Sciatic nerve (tissue), 2 donors: ENCODE results near the gene FNDC7. TPM values are rescaled to one million over a fixed set of nuclear protein-coding genes. Genes with fewer than 3 reads are reported as not detected.

Experiments used
- ATAC-seq: fragments of 200-7000 bp; cut with Tn5 transposase; one replicate; pipeline ENCODE4 v1.9.1; 2020; ENCODE audit warnings: mild to moderate bottlenecking, moderate library complexity
- DNase-seq: peaks from one replicate; pipeline ENCODE4 v3.0.0-alpha.2; 2020; ENCODE audit warnings: low spot score
- intact Hi-C: fragments of 100-400 bp; cut with DNase I; formaldehyde crosslinking; loops from one replicate; pipeline ENCODE4 v1.14.2; 2022
- total RNA-seq: library from RNA; stranded (reverse); fragmentation: NEBNext Ultra II Directional; extraction: Animal tissue kit (Norgen Biotek cat#: 25700); gene quantifications from one replicate; pipeline ENCODE4 v1.2.1, GENCODE V29; 2021
- donor health status: DM: no; HTN: no; CAD: no.
- donor health status: DM: no; HTN: no; CAD: no.

The FNDC7 gene
- total RNA-seq, 1 donor from 2014 or later, result not detected

- ATAC-seq (no peak), DNase-seq (no peak)
- intact Hi-C loops, result no loop called here
These were observed 15.7 kb downstream of the FNDC7 start for GRCh38 chr1:108728327-108728923.

- intact Hi-C loops, result no loop called here
- ATAC-seq (no peak), DNase-seq (no peak)
These were observed 16.8 kb downstream of the FNDC7 start for GRCh38 chr1:108729481-108729880.

GRCh38 chr1:108732398-108732797 lies 19.7 kb downstream of the FNDC7 start:
- ATAC-seq, result no peak
- DNase-seq, result no peak
- intact Hi-C loops, result no loop called here

GRCh38 chr1:108734171-108734865 lies 21.6 kb downstream of the FNDC7 start:
- ATAC-seq (no peak), DNase-seq (no peak)
- intact Hi-C loops, result no loop called here

GRCh38 chr1:108742253-108742652 lies 29.5 kb downstream of the FNDC7 start:
- intact Hi-C loops, result no loop called here
- DNase-seq (no peak), ATAC-seq (no peak)

GRCh38 chr1:108745980-108746381 lies 33.3 kb downstream of the FNDC7 start:
- ATAC-seq (no peak), DNase-seq (no peak)
- intact Hi-C loops, result no loop called here

- intact Hi-C loops, result no loop called here
- peak; percentile 100 for DNase-seq
- ATAC-seq, result peak; percentile 98
These were observed 33.9 kb downstream of the FNDC7 start, which contains the start of gene STXBP3 for GRCh38 chr1:108746382-108747170. STXBP3 (plus strand) TSS chr1:108746674; CDS start chr1:108746738, 64 bp downstream.

GRCh38 chr1:108747171-108747850 lies 34.6 kb downstream of the FNDC7 start:
- DNase-seq (peak; percentile 85), ATAC-seq (peak; percentile 83)
- intact Hi-C loops, result no loop called here

GRCh38 chr1:108747898-108748297 lies 35.2 kb downstream of the FNDC7 start:
- intact Hi-C loops, result no loop called here
- no peak for DNase-seq
- ATAC-seq, result no peak

GRCh38 chr1:108749081-108749480 lies 36.4 kb downstream of the FNDC7 start:
- DNase-seq (no peak), ATAC-seq (no peak)
- intact Hi-C loops, result no loop called here

GRCh38 chr1:108750476-108751181 lies 37.9 kb downstream of the FNDC7 start:
- no peak for DNase-seq
- no peak for ATAC-seq
- intact Hi-C loops, result no loop called here

- ATAC-seq, result no peak
- intact Hi-C loops, result no loop called here
These were observed 40.7 kb downstream of the FNDC7 start for GRCh38 chr1:108753363-108753762.

GRCh38 chr1:108758796-108759195 lies 46.1 kb downstream of the FNDC7 start:
- ATAC-seq, result no peak
- intact Hi-C loops, result no loop called here

More at GRCh38 chr1:108753363-108753762, 40.7 kb downstream of the FNDC7 start:
- DNase-seq, result no peak

GRCh38 chr1:108767115-108767514 lies 54.4 kb downstream of the FNDC7 start:
- DNase-seq (no peak), ATAC-seq (no peak)
- intact Hi-C loops, result no loop called here

More at GRCh38 chr1:108758796-108759195, 46.1 kb downstream of the FNDC7 start:
- no peak for DNase-seq

GRCh38 chr1:108767708-108768107 lies 55.0 kb downstream of the FNDC7 start:
- no peak for ATAC-seq
- intact Hi-C loops, result no loop called here
- DNase-seq, result no peak

GRCh38 chr1:108777839-108778238 lies 65.1 kb downstream of the FNDC7 start:
- no peak for ATAC-seq
- DNase-seq, result no peak
- intact Hi-C loops, result no loop called here

GRCh38 chr1:108779455-108779854 lies 66.7 kb downstream of the FNDC7 start:
- no peak for DNase-seq
- intact Hi-C loops, result no loop called here
- no peak for ATAC-seq

GRCh38 chr1:108780937-108781574 lies 68.3 kb downstream of the FNDC7 start:
- intact Hi-C loops, result no loop called here
- ATAC-seq, result no peak
- no peak for DNase-seq
